Activated CD8-positive, alpha-beta T cell treated with anti-CD3 and anti-CD28 coated beads for 36 hours (primary cell): ENCODE data around the gene TRPV2. TPM values are rescaled to one million over a fixed set of nuclear protein-coding genes. Genes with fewer than 3 reads are reported as not detected.
A peak's percentile ranks its signal among the peaks of the same experiment; 100 is the strongest.

Experiments used
- ATAC-seq: fragments of 200-7000 bp; cut with Tn5 transposase; one replicate; pipeline ENCODE4 v1.10.0; 2021; ENCODE audit warnings: mild to moderate bottlenecking, moderate library complexity
- CTCF ChIA-PET: fragments of 350-600 bp; sonication (Branson Sonifier 250); formaldehyde crosslinking; loops from one replicate; lab custom pipeline; 2021; ENCODE audit warnings: antibody characterized with exemption; lab: Charles Lee
- POLR2A ChIA-PET: fragments of 350-600 bp; sonication (Branson Sonifier 250); formaldehyde crosslinking; loops from one replicate; lab custom pipeline; 2021; ENCODE audit warnings: antibody characterized with exemption; lab: Charles Lee
- DNase-seq: peaks from one replicate; pipeline ENCODE4 v3.0.0-alpha.2; 2020
- H3K27ac Mint-ChIP-seq: one replicate; pipeline ENCODE4 v1.8.0; 2021; ENCODE audit warnings: mild to moderate bottlenecking, mixed read lengths
- H3K27me3 Mint-ChIP-seq: one replicate; pipeline ENCODE4 v1.8.0; 2021; ENCODE audit warnings: mixed read lengths
- H3K36me3 Mint-ChIP-seq: one replicate; pipeline ENCODE4 v1.8.0; 2021; ENCODE audit warnings: low read depth, mixed read lengths
- H3K4me1 Mint-ChIP-seq: one replicate; pipeline ENCODE4 v1.8.0; 2021; ENCODE audit warnings: low read depth, mixed read lengths
- H3K4me3 Mint-ChIP-seq: one replicate; pipeline ENCODE4 v1.8.0; 2021; ENCODE audit warnings: mild to moderate bottlenecking, moderate library complexity, mixed read lengths
- H3K9me3 Mint-ChIP-seq: one replicate; pipeline ENCODE4 v1.8.0; 2021; ENCODE audit warnings: mixed read lengths
- intact Hi-C: fragments of 100-400 bp; cut with micrococcal nuclease; formaldehyde crosslinking; loops from one replicate; pipeline ENCODE4 v1.10.0; 2022
- total RNA-seq, 2 experiments: library from RNA; stranded (reverse); gene quantifications; one replicate each; pipeline ENCODE4 v1.2.3, GENCODE V29; 2021
- TF ChIP-seq, protein P1 (sequence below): fragments of 200-600 bp; IDR thresholded peaks from one replicate; pipeline ENCODE4 v1.8.0; 2022; ENCODE audit warnings: antibody characterized with exemption, mild to moderate bottlenecking

Gene TRPV2, protein sequence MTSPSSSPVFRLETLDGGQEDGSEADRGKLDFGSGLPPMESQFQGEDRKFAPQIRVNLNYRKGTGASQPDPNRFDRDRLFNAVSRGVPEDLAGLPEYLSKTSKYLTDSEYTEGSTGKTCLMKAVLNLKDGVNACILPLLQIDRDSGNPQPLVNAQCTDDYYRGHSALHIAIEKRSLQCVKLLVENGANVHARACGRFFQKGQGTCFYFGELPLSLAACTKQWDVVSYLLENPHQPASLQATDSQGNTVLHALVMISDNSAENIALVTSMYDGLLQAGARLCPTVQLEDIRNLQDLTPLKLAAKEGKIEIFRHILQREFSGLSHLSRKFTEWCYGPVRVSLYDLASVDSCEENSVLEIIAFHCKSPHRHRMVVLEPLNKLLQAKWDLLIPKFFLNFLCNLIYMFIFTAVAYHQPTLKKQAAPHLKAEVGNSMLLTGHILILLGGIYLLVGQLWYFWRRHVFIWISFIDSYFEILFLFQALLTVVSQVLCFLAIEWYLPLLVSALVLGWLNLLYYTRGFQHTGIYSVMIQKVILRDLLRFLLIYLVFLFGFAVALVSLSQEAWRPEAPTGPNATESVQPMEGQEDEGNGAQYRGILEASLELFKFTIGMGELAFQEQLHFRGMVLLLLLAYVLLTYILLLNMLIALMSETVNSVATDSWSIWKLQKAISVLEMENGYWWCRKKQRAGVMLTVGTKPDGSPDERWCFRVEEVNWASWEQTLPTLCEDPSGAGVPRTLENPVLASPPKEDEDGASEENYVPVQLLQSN
- total RNA-seq: 10 to 100 TPM; 44.6 to 47.6 TPM

DNA sequence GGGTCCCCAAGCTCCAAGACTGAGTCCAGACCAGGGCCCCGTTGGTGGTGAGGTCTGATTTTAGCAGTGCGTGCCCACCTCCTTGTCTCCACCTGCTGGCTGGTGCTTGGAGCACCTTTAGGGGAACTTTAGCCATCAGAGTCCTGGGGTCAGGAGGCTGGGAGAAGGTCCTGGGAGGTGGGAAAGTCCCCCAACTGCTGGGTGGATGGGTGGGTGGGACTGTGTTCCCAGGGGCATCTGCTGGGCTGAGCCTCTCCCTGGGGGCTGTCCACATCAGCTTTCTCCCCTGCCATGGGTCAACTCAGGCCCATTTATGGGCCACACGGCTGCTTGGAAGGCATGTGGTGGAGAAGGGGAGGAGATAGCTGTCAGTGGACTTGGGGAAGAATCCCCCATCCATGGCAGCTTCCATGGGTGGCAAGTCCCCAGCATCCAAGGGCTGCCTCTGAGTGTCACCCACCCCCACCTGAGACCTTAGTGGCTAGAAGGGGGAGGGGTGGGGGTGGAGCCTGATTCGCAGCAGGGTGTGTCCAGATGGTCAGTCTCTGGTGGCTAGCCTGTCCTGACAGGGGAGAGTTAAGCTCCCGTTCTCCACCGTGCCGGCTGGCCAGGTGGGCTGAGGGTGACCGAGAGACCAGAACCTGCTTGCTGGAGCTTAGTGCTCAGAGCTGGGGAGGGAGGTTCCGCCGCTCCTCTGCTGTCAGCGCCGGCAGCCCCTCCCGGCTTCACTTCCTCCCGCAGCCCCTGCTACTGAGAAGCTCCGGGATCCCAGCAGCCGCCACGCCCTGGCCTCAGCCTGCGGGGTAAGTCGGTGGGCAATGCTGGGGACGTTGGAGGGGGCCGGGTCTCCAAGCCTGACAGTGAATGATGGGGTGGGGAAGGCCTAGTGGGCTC is at the start of gene TRPV2:
TSS of gene TRPV2 (plus strand) at position 541 of the 894 bp plus-strand sequence. CDS start 2,098 bp downstream, outside the sequence.
- H3K27me3 Mint-ChIP-seq: no peaks in the 10 kb centered on the region
- H3K4me3 Mint-ChIP-seq: peak within 1 kb of the TSS; percentile 100
- POLR2A ChIA-PET: interaction anchor here (1.0 to 8.1 kb wide), 9 partner anchors 11 to 71 kb away, joined by 3 to 200 read pairs (median 5); partner anchors contain the start of genes CENPV and UBB
- CTCF ChIA-PET: interaction anchor here (0.5 to 7.3 kb wide), 23 partner anchors 9 to 126 kb away, joined by 3 to 98 read pairs (median 4); partner anchors contain the start of genes CENPV and UBB
- peak; percentile 79 for DNase-seq
- peaks cover 49% of the 10 kb centered on the region for H3K4me1 Mint-ChIP-seq
- ATAC-seq: peak; percentile 19
- no peaks in the 10 kb centered on the region for H3K9me3 Mint-ChIP-seq
- peaks cover 23% of the 10 kb centered on the region for H3K36me3 Mint-ChIP-seq
- H3K27ac Mint-ChIP-seq: peak within 1 kb of the TSS; percentile 99
- TF ChIP-seq, protein P1, sequence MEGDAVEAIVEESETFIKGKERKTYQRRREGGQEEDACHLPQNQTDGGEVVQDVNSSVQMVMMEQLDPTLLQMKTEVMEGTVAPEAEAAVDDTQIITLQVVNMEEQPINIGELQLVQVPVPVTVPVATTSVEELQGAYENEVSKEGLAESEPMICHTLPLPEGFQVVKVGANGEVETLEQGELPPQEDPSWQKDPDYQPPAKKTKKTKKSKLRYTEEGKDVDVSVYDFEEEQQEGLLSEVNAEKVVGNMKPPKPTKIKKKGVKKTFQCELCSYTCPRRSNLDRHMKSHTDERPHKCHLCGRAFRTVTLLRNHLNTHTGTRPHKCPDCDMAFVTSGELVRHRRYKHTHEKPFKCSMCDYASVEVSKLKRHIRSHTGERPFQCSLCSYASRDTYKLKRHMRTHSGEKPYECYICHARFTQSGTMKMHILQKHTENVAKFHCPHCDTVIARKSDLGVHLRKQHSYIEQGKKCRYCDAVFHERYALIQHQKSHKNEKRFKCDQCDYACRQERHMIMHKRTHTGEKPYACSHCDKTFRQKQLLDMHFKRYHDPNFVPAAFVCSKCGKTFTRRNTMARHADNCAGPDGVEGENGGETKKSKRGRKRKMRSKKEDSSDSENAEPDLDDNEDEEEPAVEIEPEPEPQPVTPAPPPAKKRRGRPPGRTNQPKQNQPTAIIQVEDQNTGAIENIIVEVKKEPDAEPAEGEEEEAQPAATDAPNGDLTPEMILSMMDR: peak; percentile 65
- intact Hi-C loops: loop anchor here (2.0 to 5.0 kb wide), 3 partner anchors 33 to 63 kb away; partner anchors contain the start of genes CENPV and UBB

DNA sequence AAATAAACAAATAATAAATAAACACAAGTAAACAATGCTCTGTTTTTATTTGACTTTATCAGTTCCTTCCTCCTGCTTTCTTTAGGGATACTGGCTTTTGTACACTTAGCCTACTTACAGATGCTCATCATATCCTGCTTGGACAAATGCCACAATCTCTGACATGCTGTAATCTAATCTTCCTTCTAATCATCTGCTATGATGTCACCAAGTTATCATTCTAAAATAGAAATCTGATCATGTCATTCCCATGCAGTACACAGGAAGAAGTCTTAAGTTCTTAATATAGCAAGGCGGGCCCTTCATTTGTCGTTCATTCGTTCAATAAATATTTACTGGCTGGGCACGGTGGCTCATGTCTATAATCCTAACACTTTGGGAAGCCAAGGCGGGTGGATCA is 43.6 kb upstream of the TRPV2 start:
- H3K27ac Mint-ChIP-seq: no peak overlapping the region
- intact Hi-C loops: no loop called here
- CTCF ChIA-PET: interaction anchor here (1.9 to 2.1 kb wide), 2 partner anchors 8 to 82 kb away, joined by 6 to 12 read pairs; no protein-coding TSS in a partner anchor
- no peaks in the 10 kb centered on the region for H3K4me1 Mint-ChIP-seq
- POLR2A ChIA-PET: interaction anchor here (2.0 kb wide), 1 partner anchor 9 kb away, joined by 7 read pairs; the partner anchor contains the start of gene UBB
- DNase-seq (no peak), ATAC-seq (no peak)
- no peaks in the 10 kb centered on the region for H3K9me3 Mint-ChIP-seq
- H3K36me3 Mint-ChIP-seq: no peaks in the 10 kb centered on the region
- TF ChIP-seq, protein P1: no peak
- peaks cover 2% of the 10 kb centered on the region for H3K27me3 Mint-ChIP-seq
- H3K4me3 Mint-ChIP-seq: no peak overlapping the region

DNA sequence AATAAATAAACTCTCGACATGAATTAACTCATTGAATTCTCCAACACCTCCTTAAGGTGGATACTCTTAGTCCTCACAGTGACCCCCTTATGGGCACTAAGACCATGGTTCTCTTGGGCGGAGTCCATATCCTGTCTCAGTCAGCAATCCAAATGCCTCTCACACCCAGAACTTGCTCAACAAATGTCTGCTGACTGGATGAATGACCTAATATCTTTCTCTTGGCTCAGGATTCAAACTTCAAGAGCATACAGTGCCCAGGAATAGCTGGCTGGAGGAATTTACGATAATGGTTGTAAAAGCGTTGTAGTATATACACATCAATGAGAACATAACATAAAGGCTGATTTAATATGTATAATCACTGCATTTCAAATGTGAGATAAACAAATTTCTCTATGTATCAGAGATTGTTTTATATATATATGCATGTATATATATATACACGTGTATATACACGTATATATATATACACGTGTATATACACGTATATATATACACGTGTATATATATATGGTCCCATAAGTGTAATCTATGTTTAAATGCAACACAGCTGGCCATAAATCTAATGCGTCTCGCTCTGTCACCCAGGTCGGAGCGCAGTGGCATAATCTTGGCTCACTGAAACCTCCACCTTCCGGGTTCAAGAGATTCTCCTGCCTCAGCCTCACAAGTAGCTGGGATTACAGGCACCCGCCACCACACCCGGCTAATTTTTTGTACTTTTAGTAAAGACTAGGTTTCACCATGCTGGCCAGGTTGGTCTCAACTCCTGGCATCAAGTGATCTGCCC is 41.0 kb upstream of the TRPV2 start:
- H3K4me1 Mint-ChIP-seq: no peaks in the 10 kb centered on the region
- ChIA-PET POLR2A (interaction anchor here (0.7 kb wide), 1 partner anchor 107 kb away, joined by 3 read pairs; no protein-coding TSS in a partner anchor), CTCF (interaction anchor here (0.9 to 5.0 kb wide), 3 partner anchors 9 to 11 kb away, joined by 3 to 40 read pairs (median 12); no protein-coding TSS in a partner anchor)
- peaks cover 2% of the 10 kb centered on the region for H3K27me3 Mint-ChIP-seq
- DNase-seq: no peak
- intact Hi-C loops: no loop called here
- no peaks in the 10 kb centered on the region for H3K36me3 Mint-ChIP-seq
- no peak for ATAC-seq
- no peak overlapping the region for H3K4me3 Mint-ChIP-seq
- no peaks in the 10 kb centered on the region for H3K9me3 Mint-ChIP-seq
- TF ChIP-seq, protein P1: no peak
- no peak overlapping the region for H3K27ac Mint-ChIP-seq

DNA sequence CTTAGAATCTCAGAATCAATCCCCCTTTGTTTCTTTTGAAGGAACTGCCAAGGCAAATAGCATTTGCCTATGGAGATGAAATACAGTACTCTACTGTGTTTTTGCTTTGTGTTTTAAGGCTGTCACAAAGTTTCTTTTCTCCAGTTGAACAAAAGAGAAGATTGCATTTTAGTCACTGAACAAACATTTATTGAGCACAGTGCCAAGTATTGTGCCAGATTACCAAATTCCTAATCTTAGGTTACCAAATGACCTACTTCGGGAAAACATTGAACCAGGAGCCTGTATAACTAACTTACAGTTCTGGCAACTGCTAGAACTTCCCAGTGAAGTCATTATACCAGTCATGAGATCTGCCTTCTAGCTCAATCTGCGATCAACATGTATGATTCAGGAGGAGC is 37.4 kb upstream of the TRPV2 start:
- ATAC-seq (no peak), DNase-seq (no peak)
- no peaks in the 10 kb centered on the region for H3K9me3 Mint-ChIP-seq
- TF ChIP-seq, protein P1: no peak
- peaks cover 15% of the 10 kb centered on the region for H3K4me1 Mint-ChIP-seq
- ChIA-PET CTCF (interaction anchor here (1.4 to 5.0 kb wide), 2 partner anchors 14 to 37 kb away, joined by 3 to 40 read pairs; no protein-coding TSS in a partner anchor), POLR2A (interaction anchor here (1.1 kb wide), 1 partner anchor 59 kb away, joined by 5 read pairs; no protein-coding TSS in a partner anchor)
- H3K36me3 Mint-ChIP-seq: peaks cover 20% of the 10 kb centered on the region
- intact Hi-C loops: no loop called here
- no peak overlapping the region for H3K4me3 Mint-ChIP-seq
- no peak overlapping the region for H3K27ac Mint-ChIP-seq
- peaks cover 2% of the 10 kb centered on the region for H3K27me3 Mint-ChIP-seq
